Right lobe of liver (tissue), 6 donors: Measurements from ENCODE around the gene ARHGEF16. TPM values are rescaled to one million over a fixed set of nuclear protein-coding genes. Genes with fewer than 3 reads are reported as not detected.

Experiments
- ATAC-seq, 4 donors: fragments of 200-7000 bp; cut with Tn5 transposase; one replicate each; pipeline ENCODE4 v1.9.1; 2020; ENCODE audit warnings: mild to moderate bottlenecking in 4 of 4, moderate library complexity in 4 of 4
- DNase-seq, 3 donors: peaks; one replicate each; pipeline ENCODE4 v3.0.0-alpha.2; 2020
- H3K27ac ChIP-seq, 3 donors: fragments of 200-600 bp; one replicate each; pipeline ENCODE4 v1.8.0; 2022
- H3K27me3 ChIP-seq, 2 donors: fragments of 200-600 bp; one replicate each; pipeline ENCODE4 v1.8.0; 2022
- H3K36me3 ChIP-seq, 4 donors: fragments of 200-600 bp; sonication (generic) in 1 of 4; one replicate each; pipeline versions ENCODE4 v1.5.1 to v1.8.0; 2017 to 2022; ENCODE audit warnings: control low read depth in 1 of 4
- H3K4me1 ChIP-seq, 4 donors: fragments of 200-600 bp; sonication (generic) in 1 of 4; one replicate each; pipeline versions ENCODE4 v1.5.1 to v1.8.0; 2017 to 2022; ENCODE audit warnings: control low read depth in 1 of 4
- H3K4me3 ChIP-seq, 3 donors: fragments of 200-600 bp; one replicate each; pipeline ENCODE4 v1.8.0; 2022
- H3K9me3 ChIP-seq, 4 donors: fragments of 200-600 bp; sonication (generic) in 1 of 4; one replicate each; pipeline versions ENCODE4 v1.5.1 to v1.8.0; 2017 to 2022; ENCODE audit warnings: control low read depth in 1 of 4
- POLR2A ChIP-seq: fragments of 450-650 bp; IDR thresholded peaks from one replicate; pipeline ENCODE4 v1.6.1; 2017; ENCODE audit warnings: antibody characterized with exemption, mild to moderate bottlenecking
- WGBS: methylation state at CpG from one replicate; pipeline ENCODE4 v1.1.6; 2018; ENCODE audit warnings: low coverage, low lambda C conversion rate; ENCODE audit not compliant: insufficient coverage; ENCODE audit errors: missing lambda C conversion rate; 5-methylcytosine and 5-hydroxymethylcytosine counted together
- intact Hi-C, 2 donors: fragments of 100-400 bp; cut with DNase I; formaldehyde crosslinking; loops; one replicate each; pipeline versions ENCODE4 v1.11.2 to v1.14.1; 2022
- total RNA-seq, 6 experiments: library from RNA; depleted of rRNA in 2 of 6; stranded (reverse); fragments of >200 nt in 2 of 6; fragmentation: NEBNext Ultra II Directional in 3 of 6; extraction: Animal tissue kit (Norgen Biotek cat#: 25700) in 3 of 6; gene quantifications; one replicate each; pipeline versions ENCODE4 v1.1.0 to v1.2.4, GENCODE V29; 2016 to 2023
- TF ChIP-seq, protein P1 (sequence below), 4 donors: fragments of 200-600 bp in 3 of 4; fragments of 450-650 bp in 1 of 4; IDR thresholded peaks; one replicate each; pipeline versions ENCODE4 v1.5.1 to v1.8.0; 2016 to 2022; ENCODE audit warnings: antibody characterized with exemption in 4 of 4, mild to moderate bottlenecking in 2 of 4
- donor health status: DM: no; HTN: yes; CAD: no.
- donor health status: DM: no; HTN: no; CAD: no.
- donor health status: DM: no; HTN: no; CAD: no.
- donor health status: DM: no; HTN: yes; CAD: no.
- donor health status: DM: no; HTN: yes; CAD: no.

The ARHGEF16 gene
- total RNA-seq, 6 experiments from 2014 or later = 2.1 to 16.3 (median 7.5) TPM

DNA sequence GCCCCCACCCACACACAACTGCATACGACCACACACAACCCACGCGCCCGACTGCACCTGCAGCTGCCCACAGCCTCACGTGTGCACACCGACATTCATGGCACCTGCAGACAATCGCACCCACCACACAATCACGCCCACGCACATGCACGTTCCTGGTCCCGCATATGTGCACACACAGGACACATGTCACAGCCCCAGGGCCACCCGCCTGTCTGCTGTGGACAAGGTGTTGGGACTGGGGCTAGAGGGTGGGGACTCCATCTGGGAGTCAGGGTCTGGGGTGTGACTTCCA lies 56.4 kb downstream of the ARHGEF16 start:
- Histone ChIP-seq H3K36me3 (no peaks in the 10 kb centered on the region), H3K4me1 (no peaks in the 10 kb centered on the region), H3K27me3 (no peaks in the 10 kb centered on the region), H3K9me3 (no peaks in the 10 kb centered on the region), H3K4me3 (no peak overlapping the region), H3K27ac (no peak overlapping the region)
- intact Hi-C loops = no loop called here
- TF ChIP-seq POLR2A = no peak
- TF ChIP-seq, protein P1, sequence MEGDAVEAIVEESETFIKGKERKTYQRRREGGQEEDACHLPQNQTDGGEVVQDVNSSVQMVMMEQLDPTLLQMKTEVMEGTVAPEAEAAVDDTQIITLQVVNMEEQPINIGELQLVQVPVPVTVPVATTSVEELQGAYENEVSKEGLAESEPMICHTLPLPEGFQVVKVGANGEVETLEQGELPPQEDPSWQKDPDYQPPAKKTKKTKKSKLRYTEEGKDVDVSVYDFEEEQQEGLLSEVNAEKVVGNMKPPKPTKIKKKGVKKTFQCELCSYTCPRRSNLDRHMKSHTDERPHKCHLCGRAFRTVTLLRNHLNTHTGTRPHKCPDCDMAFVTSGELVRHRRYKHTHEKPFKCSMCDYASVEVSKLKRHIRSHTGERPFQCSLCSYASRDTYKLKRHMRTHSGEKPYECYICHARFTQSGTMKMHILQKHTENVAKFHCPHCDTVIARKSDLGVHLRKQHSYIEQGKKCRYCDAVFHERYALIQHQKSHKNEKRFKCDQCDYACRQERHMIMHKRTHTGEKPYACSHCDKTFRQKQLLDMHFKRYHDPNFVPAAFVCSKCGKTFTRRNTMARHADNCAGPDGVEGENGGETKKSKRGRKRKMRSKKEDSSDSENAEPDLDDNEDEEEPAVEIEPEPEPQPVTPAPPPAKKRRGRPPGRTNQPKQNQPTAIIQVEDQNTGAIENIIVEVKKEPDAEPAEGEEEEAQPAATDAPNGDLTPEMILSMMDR (IDR thresholded peaks at IDR 0.05) = no peak
- WGBS = 93% methylated on average over 10 of the region's 12 CpGs
- ATAC-seq (no peak), DNase-seq (no peak)

DNA sequence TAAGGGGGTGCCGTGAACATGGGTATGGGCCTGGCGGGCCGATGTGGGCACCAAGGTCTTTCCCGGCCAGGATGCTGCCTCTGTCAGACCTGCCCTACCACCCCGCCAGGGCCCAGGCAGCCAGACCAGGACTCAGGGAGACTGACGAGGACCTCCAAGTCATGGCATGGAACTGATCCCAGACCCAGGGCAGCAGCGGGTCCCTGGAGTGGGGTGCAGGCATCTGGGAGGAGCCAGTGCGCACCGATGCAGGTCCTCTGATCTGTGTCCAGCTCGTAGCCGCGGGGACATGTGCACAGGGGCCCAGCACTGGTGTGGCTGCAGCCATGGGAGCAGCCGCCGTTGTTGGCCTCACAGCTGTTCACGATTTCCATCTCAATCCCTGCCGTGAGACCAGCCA lies 56.8 kb downstream of the ARHGEF16 start:
- WGBS = no CpG with 5 or more reads among the region's 16 CpGs

DNA sequence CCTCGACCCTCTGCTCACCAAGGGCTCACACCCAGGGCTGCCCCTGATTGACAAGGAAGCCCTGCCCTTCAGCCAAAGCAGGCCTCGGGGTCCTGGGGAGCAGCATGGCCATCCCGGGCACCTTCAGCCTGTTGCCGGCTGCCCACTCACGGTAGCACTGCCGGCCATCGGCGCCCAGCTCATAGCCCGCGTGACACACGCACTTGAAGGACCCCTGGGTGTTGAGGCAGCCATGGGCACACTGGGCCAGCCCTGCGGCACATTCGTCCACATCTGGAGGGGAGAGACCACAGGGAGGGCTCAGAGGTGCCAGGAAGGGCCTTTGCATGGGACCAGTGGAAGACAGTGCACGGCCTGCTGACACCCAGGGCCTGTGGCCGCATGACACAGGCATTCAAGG lies 57.4 kb downstream of the ARHGEF16 start:
- intact Hi-C loops = no loop called here
- Histone ChIP-seq H3K27ac (no peak overlapping the region), H3K4me1 (no peaks in the 10 kb centered on the region), H3K9me3 (no peaks in the 10 kb centered on the region), H3K4me3 (no peak overlapping the region), H3K36me3 (no peaks in the 10 kb centered on the region), H3K27me3 (no peaks in the 10 kb centered on the region)
- 100% methylated on average over 1 of the region's 15 CpGs for WGBS
- no peak for TF ChIP-seq POLR2A
- no peak for ATAC-seq
- DNase-seq = no peak

More for the DNA sequence above, 56.8 kb downstream of the ARHGEF16 start:
- intact Hi-C loops = no loop called here
- H3K27ac ChIP-seq = no peak overlapping the region
- no peak overlapping the region for H3K4me3 ChIP-seq
- TF ChIP-seq, protein P1 (IDR thresholded peaks at IDR 0.05) = no peak
- TF ChIP-seq POLR2A = no peak
- no peak for DNase-seq
- H3K27me3 ChIP-seq = no peaks in the 10 kb centered on the region
- no peaks in the 10 kb centered on the region for H3K36me3 ChIP-seq
- ATAC-seq = no peak
- no peaks in the 10 kb centered on the region for H3K4me1 ChIP-seq
- H3K9me3 ChIP-seq = no peaks in the 10 kb centered on the region

DNA sequence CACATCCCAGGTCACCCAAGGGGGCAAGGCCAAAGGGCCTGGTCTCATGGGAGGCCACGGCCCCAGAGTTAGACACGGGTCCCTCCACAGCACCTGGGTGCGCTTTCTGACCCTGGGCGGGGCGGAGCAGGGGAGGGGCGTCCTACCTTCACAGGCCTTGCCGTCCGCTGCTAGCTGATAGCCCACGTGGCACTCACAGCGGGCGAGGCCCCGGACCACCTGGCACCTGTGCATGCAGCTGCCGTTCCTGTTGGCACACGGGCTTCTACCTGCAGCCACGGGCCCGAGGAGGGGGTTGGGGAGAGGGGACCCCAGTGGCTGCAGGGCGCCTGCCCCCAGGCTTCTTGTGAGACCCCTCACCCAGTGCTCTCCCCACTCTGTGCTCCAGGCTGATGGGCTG lies 59.9 kb downstream of the ARHGEF16 start:
- H3K36me3 ChIP-seq = no peaks in the 10 kb centered on the region
- H3K27ac ChIP-seq = no peak overlapping the region
- H3K9me3 ChIP-seq = no peaks in the 10 kb centered on the region
- WGBS = no CpG with 5 or more reads among the region's 17 CpGs
- H3K4me3 ChIP-seq = no peak overlapping the region
- DNase-seq (no peak), ATAC-seq (no peak)
- no peaks in the 10 kb centered on the region for H3K4me1 ChIP-seq
- no peak for TF ChIP-seq POLR2A
- TF ChIP-seq, protein P1 (IDR thresholded peaks at IDR 0.05) = no peak
- intact Hi-C loops = no loop called here
- no peaks in the 10 kb centered on the region for H3K27me3 ChIP-seq

DNA sequence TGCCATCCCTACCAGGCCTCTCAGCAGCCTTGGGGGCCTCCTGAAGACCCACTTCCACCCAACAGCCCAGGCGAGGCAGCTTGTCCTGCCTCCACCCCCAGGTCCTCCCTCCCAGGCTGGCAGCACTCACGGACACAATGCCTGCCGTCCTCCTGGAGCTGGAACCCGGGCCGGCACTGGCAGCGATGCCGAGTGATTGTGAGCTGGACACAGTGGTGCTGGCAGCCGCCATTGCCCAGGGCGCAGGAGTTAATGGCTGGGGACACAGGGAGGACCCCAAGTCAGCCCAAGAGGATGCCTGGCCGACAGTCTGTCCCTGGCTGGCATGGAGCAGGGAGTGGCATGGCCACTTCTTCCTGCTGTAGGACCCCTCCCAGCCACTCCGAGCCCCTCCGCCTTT lies 60.8 kb downstream of the ARHGEF16 start:
- H3K36me3 ChIP-seq = no peaks in the 10 kb centered on the region
- DNase-seq (no peak), ATAC-seq (no peak)
- no peaks in the 10 kb centered on the region for H3K4me1 ChIP-seq
- 80% methylated on average over 2 of the region's 12 CpGs for WGBS
- H3K27me3 ChIP-seq = no peaks in the 10 kb centered on the region
- no peak overlapping the region for H3K27ac ChIP-seq
- H3K4me3 ChIP-seq = no peak overlapping the region
- TF ChIP-seq POLR2A = no peak
- TF ChIP-seq, protein P1 (IDR thresholded peaks at IDR 0.05) = no peak
- intact Hi-C loops = no loop called here
- H3K9me3 ChIP-seq = no peaks in the 10 kb centered on the region
